Endothelial cell of umbilical vein (primary cell): ENCODE data around the gene TBX5. TPM values are rescaled to one million over a fixed set of nuclear protein-coding genes. Genes with fewer than 3 reads are reported as not detected.

ENCODE experiments used
- BruUV-seq: library from RNA; stranded (reverse); fragments of 400-500 nt; replicated peaks from 2 replicates; lab custom pipeline; 2021; lab: Mats Ljungman, UMichigan
- CTCF ChIA-PET: fragments of 300-600, 350-600 bp; sonication (Branson Sonifier 250); formaldehyde crosslinking; loops from one replicate; lab custom pipeline; 2021; ENCODE audit warnings: antibody characterized with exemption, inconsistent platforms; lab: Charles Lee
- POLR2A ChIA-PET: fragments of 300-600, 350-600 bp; sonication (Branson Sonifier 250); formaldehyde crosslinking; loops from one replicate; lab custom pipeline; 2021; ENCODE audit warnings: antibody characterized with exemption, inconsistent platforms; lab: Charles Lee
- DNase-seq: peaks from one replicate; pipeline ENCODE4 v3.0.0-alpha.2; 2011; ENCODE audit warnings: low read depth, low spot score
- FAIRE-seq: peaks from 2 replicates; lab custom pipeline; 2011; peaks lifted over from hg19 to GRCh38; lab: Jason Lieb, UNC
- H2AFZ ChIP-seq: 2 replicates; pipeline ENCODE4 v1.6.0; 2012; ENCODE audit warnings: low read depth, low read length, control low read depth, inconsistent platforms
- H3K27ac ChIP-seq: 2 replicates; pipeline ENCODE4 v1.5.1; 2011; ENCODE audit warnings: low read depth, mild to moderate bottlenecking, control low read depth, low read length, moderate library complexity; ENCODE audit not compliant: insufficient read depth
- H3K27me3 ChIP-seq, 2 experiments: 2 replicates each; pipeline versions ENCODE4 v1.6.0 to v1.6.1; 2011; ENCODE audit warnings: low read length in 2 of 2, mixed read lengths in 1 of 2; ENCODE audit not compliant: control insufficient read depth in 2 of 2, insufficient read depth in 2 of 2
- H3K36me3 ChIP-seq, 2 experiments: 2 replicates in 1 of 2; 3 replicates in 1 of 2; pipeline ENCODE4 v1.5.1; 2011; ENCODE audit warnings: low read length in 2 of 2, mild to moderate bottlenecking in 1 of 2, moderate library complexity in 1 of 2; ENCODE audit not compliant: control insufficient read depth in 2 of 2, insufficient read depth in 2 of 2; ENCODE audit errors: extremely low read depth in 1 of 2
- H3K4me1 ChIP-seq: 3 replicates; pipeline ENCODE4 v1.5.1; 2011; ENCODE audit warnings: mild to moderate bottlenecking, low read length; ENCODE audit not compliant: control insufficient read depth, insufficient read depth; ENCODE audit errors: extremely low read depth
- H3K4me2 ChIP-seq: 2 replicates; pipeline ENCODE4 v1.6.1; 2011; ENCODE audit warnings: low read length, control low read depth, mixed read lengths; ENCODE audit not compliant: insufficient read depth
- H3K4me3 ChIP-seq, 3 experiments: fragments of 200-600 bp in 1 of 3; sonication (generic), shearing (Covaris generic) in 1 of 3; replicated peaks in 1 of 3; 2 replicates each; pipeline ENCODE4 v1.5.1; 2011 to 2016; ENCODE audit warnings: control low read depth in 3 of 3, low read length in 3 of 3, mild to moderate bottlenecking in 2 of 3, inconsistent platforms in 1 of 3, low read depth in 1 of 3, moderate library complexity in 1 of 3; ENCODE audit not compliant: insufficient read depth in 1 of 3
- H3K79me2 ChIP-seq: 2 replicates; pipeline ENCODE4 v1.6.0; 2012; ENCODE audit warnings: low read length, inconsistent platforms; ENCODE audit not compliant: control insufficient read depth, insufficient read depth
- H3K9ac ChIP-seq: replicated peaks from 2 replicates; pipeline ENCODE3; 2011; ENCODE audit warnings: low read length, control low read depth; ENCODE audit not compliant: insufficient read depth; ENCODE audit errors: extremely low read depth
- H3K9me1 ChIP-seq: replicated peaks from 3 replicates; pipeline ENCODE4 v1.6.0; 2011; ENCODE audit warnings: mild to moderate bottlenecking, low read length; ENCODE audit not compliant: control insufficient read depth, insufficient read depth; ENCODE audit errors: extremely low read depth
- H3K9me3 ChIP-seq: replicated peaks from 2 replicates; pipeline ENCODE4 v1.5.1; 2012; ENCODE audit warnings: low read length, inconsistent platforms; ENCODE audit not compliant: control insufficient read depth, insufficient read depth
- H4K20me1 ChIP-seq: replicated peaks from 2 replicates; pipeline ENCODE3; 2011; ENCODE audit warnings: mild to moderate bottlenecking, low read length; ENCODE audit not compliant: control insufficient read depth, insufficient read depth; ENCODE audit errors: extremely low read depth
- CTCF ChIP-seq, 2 donors: IDR thresholded peaks; 1 replicate in 1 of 2; 2 replicates in 1 of 2; pipeline ENCODE4 v1.5.1; 2011; ENCODE audit warnings: low read length in 2 of 2, mild to moderate bottlenecking in 2 of 2, moderate library complexity in 2 of 2, control low read depth in 1 of 2, inconsistent platforms in 1 of 2, low read depth in 1 of 2; ENCODE audit not compliant: insufficient read depth in 1 of 2; ENCODE audit errors: extremely low read depth in 1 of 2
- EZH2 ChIP-seq: IDR thresholded peaks from 2 replicates; pipeline ENCODE4 v1.6.1; 2012; ENCODE audit warnings: borderline replicate concordance, low read depth, mild to moderate bottlenecking, moderate library complexity, low read length, inconsistent platforms; ENCODE audit not compliant: severe bottlenecking
- FOS ChIP-seq: IDR thresholded peaks from 2 replicates; pipeline ENCODE4 v1.6.1; 2011; ENCODE audit warnings: mild to moderate bottlenecking, low read length, moderate library complexity, borderline replicate concordance; ENCODE audit not compliant: insufficient read depth
- GATA2 ChIP-seq: IDR thresholded peaks from 2 replicates; pipeline ENCODE4 v1.7.0; 2011; ENCODE audit warnings: low read depth, mild to moderate bottlenecking, moderate library complexity, mixed read lengths, low read length; ENCODE audit not compliant: insufficient read length, insufficient read depth
- JUN ChIP-seq: IDR thresholded peaks from 2 replicates; pipeline ENCODE4 v1.6.1; 2011; ENCODE audit warnings: borderline replicate concordance, low read depth; ENCODE audit not compliant: insufficient read length, insufficient read depth
- MAX ChIP-seq: IDR thresholded peaks from 2 replicates; pipeline ENCODE4 v1.6.1; 2011; ENCODE audit not compliant: insufficient read depth, insufficient read length
- MYC ChIP-seq: IDR thresholded peaks from one replicate; pipeline ENCODE4 v1.6.1; 2011; ENCODE audit warnings: mild to moderate bottlenecking, low read depth, low read length
- POLR2A ChIP-seq: IDR thresholded peaks from 2 replicates; pipeline ENCODE4 v1.6.1; 2012; ENCODE audit warnings: low read depth, mild to moderate bottlenecking, control low read depth, low read length
- POLR2AphosphoS5 ChIP-seq: IDR thresholded peaks from 2 replicates; pipeline ENCODE4 v1.6.1; 2012; ENCODE audit warnings: low read depth, mild to moderate bottlenecking, control low read depth, low read length, moderate library complexity; ENCODE audit not compliant: insufficient read depth
- dilution Hi-C: fragments of 300-500 bp; cut with MboI; formaldehyde crosslinking; loops from one replicate; pipeline ENCODE4 v1.15.0; 2019; ENCODE audit warnings: low sequenced_read_pairs; ENCODE audit not compliant: extremely low pct_ligation_motif_present
- intact Hi-C: fragments of 100-400 bp; cut with micrococcal nuclease; formaldehyde crosslinking; loops from one replicate; pipeline ENCODE4 v1.10.0; 2022
- polyA plus RNA-seq, 4 experiments: library from polyadenylated mRNA; depleted of rRNA in 3 of 4; stranded (reverse) in 3 of 4; unstranded in 1 of 4; fragments of >200 nt; gene quantifications; 2 replicates each; pipeline versions ENCODE4 v1.2.1 to v1.2.3, GENCODE V29; 2011 to 2012; ENCODE audit warnings: missing spikeins in 1 of 4
- total RNA-seq: library from RNA; stranded (reverse); gene quantifications from 2 replicates; pipeline ENCODE4 v1.2.3, GENCODE V29; 2021

TBX5 gene
- total and polyA plus RNA-seq, 2 donors (not counting 3 experiments of a cell fraction or from before 2014, with no cell fraction given): not detected

GRCh38 chr12:114443607-114444421, 37.9 kb upstream of the TBX5 start:
- Histone ChIP-seq H3K79me2 (no peaks in the 10 kb centered on the region), H3K9me3 (no peaks in the 10 kb centered on the region), H3K27ac (no peak overlapping the region), H4K20me1 (no peaks in the 10 kb centered on the region), H3K36me3 (no peaks in the 10 kb centered on the region), H3K27me3 (peaks cover 61 to 73% of the 10 kb centered on the region in 2 experiments), H3K4me2 (no peak overlapping the region), H3K9me1 (no peaks in the 10 kb centered on the region), H3K4me1 (no peaks in the 10 kb centered on the region), H3K4me3 (no peak overlapping the region), H2AFZ (no peak overlapping the region), H3K9ac (no peak overlapping the region)
- ChIA-PET CTCF (no interaction called here), POLR2A (no interaction called here)
- no peak for TF ChIP-seq MYC
- TF ChIP-seq POLR2AphosphoS5: no peak
- TF ChIP-seq CTCF (IDR thresholded peaks at IDR 0.05; ENCODE audit: extremely low read depth in 1 of 2, insufficient read depth in 1 of 2, low read depth in 1 of 2, low read length in 2 of 2): no peak
- TF ChIP-seq POLR2A: no peak
- no peak for TF ChIP-seq JUN
- no peak for TF ChIP-seq FOS
- TF ChIP-seq EZH2: no peak
- TF ChIP-seq GATA2: no peak
- no peak for TF ChIP-seq MAX
- no TSS peak for BruUV-seq
- dilution Hi-C loops (no loop called here), intact Hi-C loops (no loop called here)
- DNase-seq: no peak
- no peak for FAIRE-seq
